ENCODE measurements around the gene ALDH1L2.
A peak's percentile ranks its signal among the peaks of the same experiment; 100 is the strongest.

Gene ALDH1L2

DNA sequence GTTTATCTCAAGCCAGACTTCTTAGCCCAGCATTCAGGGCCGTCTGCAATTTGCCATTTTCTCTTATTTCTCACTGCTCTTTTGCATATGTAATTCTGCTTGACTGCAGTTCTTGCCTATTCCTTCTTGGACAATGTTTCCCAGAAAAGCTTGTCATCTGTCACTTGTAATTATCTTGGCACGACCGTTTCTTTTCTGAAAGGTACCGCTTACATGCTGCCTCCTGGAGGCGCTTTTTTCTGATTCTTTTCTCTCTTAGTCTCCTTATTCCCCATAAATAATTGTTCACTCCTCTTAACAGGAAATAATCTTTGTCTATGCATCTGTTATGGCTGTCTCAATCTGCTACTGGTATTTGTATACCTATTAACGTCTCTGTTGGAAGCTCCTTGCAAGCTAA lies 1.2 kb upstream of the ALDH1L2 start:
- TF ChIP-seq, protein P1, sequence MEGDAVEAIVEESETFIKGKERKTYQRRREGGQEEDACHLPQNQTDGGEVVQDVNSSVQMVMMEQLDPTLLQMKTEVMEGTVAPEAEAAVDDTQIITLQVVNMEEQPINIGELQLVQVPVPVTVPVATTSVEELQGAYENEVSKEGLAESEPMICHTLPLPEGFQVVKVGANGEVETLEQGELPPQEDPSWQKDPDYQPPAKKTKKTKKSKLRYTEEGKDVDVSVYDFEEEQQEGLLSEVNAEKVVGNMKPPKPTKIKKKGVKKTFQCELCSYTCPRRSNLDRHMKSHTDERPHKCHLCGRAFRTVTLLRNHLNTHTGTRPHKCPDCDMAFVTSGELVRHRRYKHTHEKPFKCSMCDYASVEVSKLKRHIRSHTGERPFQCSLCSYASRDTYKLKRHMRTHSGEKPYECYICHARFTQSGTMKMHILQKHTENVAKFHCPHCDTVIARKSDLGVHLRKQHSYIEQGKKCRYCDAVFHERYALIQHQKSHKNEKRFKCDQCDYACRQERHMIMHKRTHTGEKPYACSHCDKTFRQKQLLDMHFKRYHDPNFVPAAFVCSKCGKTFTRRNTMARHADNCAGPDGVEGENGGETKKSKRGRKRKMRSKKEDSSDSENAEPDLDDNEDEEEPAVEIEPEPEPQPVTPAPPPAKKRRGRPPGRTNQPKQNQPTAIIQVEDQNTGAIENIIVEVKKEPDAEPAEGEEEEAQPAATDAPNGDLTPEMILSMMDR (IDR thresholded peaks at IDR 0.05; ENCODE audit: borderline replicate concordance, insufficient read depth, low read depth, low read length): no peak
- no peak overlapping the region for H3K4me3 ChIP-seq (ENCODE audit: low read depth, low read length)

DNA sequence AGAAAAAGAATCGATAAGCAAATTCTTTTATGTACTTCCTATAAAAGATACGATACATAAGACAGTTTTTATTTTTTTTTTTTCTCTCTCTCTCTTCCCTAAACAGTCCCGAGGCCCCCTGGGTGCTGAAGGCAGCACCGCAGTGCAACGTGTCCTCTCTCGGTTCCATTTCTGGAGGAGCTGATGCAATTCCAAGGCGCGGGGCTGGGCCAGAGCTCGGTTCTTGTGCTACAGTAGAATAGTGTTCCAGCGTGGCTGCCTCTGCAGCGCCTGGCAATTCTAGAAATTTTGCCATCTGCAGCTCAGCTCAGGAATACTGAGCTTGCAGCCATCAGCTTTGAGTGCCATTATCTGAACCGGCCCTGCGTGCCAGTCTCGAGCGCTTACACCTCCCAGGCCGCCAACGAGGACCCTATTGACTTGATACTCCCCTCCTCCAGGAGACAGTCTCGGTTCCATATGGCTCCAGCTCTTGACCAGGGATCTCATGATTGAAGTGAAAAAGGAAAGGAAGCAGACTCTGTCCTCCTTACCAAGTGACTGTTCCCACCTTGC lies 630 bp downstream of the ALDH1L2 start:
- peak overlapping the region; percentile 66 for H3K4me3 ChIP-seq (ENCODE audit: low read depth, low read length)
- TF ChIP-seq, protein P1 (IDR thresholded peaks at IDR 0.05; ENCODE audit: borderline replicate concordance, insufficient read depth, low read depth, low read length): no peak

DNA sequence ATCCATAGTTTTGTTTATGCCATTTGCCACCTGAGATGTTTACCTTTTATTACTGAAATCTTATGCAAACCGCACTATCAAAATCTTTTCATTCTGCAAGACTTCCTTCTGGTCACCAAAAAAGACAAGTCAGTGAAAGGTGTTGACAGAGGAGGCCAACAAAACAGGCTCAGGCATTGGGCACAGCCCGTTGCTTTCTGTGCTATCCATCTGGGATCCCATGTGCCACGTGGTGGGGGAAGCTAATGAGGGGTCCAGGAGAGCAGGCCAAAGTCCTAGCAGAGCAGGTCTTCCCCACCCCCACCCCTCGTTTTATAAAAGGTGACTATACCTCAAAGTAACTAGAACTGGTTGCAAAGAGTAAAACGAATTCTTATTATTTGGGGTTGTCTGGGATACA lies 1.2 kb downstream of the ALDH1L2 start:
- no peak overlapping the region for H3K4me3 ChIP-seq (ENCODE audit: low read depth, low read length)
- TF ChIP-seq, protein P1 (IDR thresholded peaks at IDR 0.05; ENCODE audit: borderline replicate concordance, insufficient read depth, low read depth, low read length): no peak

DNA sequence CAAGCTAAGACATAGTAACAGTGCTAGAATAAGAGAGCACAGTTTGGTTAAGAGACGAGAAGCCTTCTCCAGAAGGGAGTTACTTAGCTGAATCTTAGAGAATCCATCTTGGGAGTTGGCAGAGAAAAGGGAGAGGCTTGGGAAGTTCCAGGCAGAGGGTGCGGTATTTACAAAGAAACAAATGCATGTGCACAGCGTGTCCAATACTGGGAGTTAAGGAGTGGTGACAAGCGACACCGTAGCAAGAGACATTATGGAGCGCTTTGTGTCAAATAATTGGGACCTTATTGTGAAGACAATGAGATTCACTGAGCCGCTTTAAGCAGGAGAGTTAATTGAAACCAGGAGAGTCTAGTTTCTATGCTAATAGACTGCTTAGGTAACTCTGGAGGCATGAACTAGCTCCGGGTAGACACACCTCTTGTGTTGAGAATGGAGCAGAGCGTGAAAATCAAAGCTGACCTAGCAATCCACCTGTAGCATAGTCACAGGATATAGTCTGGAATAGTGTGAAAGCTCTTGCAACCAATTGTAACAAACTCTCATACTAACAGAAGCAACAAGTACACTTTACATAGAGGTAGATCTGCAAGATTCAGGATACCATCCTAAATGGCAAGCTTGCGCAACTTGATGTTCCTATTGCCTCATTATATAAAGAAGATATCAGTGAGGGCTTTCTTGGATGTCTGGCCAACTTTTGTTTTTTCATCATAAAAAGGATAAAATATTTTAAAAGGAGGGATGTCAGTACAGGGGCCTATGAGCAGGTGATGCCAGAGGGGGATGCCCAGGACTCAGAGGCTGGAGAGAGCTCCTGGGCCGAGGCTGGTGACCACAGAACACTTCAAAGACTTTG lies 5.3 kb downstream of the ALDH1L2 start:
- TF ChIP-seq, protein P1 (IDR thresholded peaks at IDR 0.05; ENCODE audit: borderline replicate concordance, insufficient read depth, low read depth, low read length): no peak
- H3K4me3 ChIP-seq (ENCODE audit: low read depth, low read length): no peak overlapping the region

DNA sequence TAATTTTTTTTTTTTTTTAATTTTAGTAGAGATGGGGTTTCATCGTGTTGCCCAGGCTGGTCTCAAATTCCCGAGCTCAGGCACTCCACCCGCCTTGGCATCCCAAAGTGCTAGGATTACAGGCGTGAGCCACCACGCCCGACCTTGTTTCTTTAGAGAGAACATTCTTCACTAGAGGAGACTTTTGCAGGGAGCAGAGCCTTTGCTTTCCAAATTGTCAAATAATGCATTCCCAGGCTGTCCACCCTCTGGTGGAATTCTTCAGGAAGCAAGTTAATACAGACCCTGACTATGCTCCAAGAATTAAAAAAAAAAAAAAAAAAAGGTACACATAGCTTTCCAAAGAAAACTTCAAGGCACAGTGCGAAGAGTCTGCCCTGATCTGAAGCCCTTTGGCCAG lies 6.8 kb downstream of the ALDH1L2 start:
- no peak overlapping the region for H3K4me3 ChIP-seq (ENCODE audit: low read depth, low read length)
- TF ChIP-seq, protein P1 (IDR thresholded peaks at IDR 0.05; ENCODE audit: borderline replicate concordance, insufficient read depth, low read depth, low read length): no peak

DNA sequence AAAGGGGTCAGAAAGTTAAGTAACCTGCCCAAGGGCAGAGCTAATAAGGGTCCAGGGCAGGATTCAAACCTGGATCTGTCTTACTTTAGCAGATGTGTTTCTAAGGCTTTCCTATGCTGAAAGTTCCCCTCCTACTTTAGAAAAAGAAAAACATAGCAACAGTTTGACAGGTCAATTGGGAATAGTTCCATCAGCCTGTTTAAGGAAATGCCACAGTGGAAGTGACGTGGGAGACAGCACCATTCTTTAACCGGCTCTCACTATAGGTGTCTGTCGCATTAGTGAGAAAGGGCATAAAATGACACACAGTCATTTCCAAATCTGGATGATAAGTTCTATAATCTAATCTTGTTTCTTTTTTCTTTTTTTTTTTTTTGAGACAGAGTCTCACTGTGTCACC lies 7.3 kb downstream of the ALDH1L2 start:
- no peak overlapping the region for H3K4me3 ChIP-seq (ENCODE audit: low read depth, low read length)
- TF ChIP-seq, protein P1 (IDR thresholded peaks at IDR 0.05; ENCODE audit: borderline replicate concordance, insufficient read depth, low read depth, low read length): no peak

DNA sequence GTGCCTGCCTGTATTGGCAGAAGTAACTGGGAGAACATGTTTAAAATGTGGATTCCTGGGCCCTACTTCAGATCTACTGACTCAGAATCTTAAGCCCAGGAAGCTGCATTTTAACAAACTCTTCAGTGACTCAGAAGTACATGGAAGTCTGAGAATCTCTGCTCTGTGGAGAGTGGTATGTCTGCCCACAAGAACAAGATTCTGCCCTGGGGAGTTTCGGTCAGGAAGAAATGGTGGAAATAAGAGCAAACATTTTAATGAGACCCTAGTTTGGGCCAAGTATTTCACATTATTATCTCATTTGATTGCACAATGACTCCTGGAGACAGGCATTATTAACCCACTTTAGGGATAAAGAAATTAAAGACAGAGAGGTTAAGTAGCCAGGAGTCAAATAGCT lies 8.2 kb downstream of the ALDH1L2 start:
- TF ChIP-seq, protein P1 (IDR thresholded peaks at IDR 0.05; ENCODE audit: borderline replicate concordance, insufficient read depth, low read depth, low read length): no peak

More for the DNA sequence above, 8.2 kb downstream of the ALDH1L2 start:
- no peak overlapping the region for H3K4me3 ChIP-seq (ENCODE audit: low read depth, low read length)
